ENCODE results near the gene ALDH1L1. TPM values are rescaled to one million over a fixed set of nuclear protein-coding genes. Genes with fewer than 3 reads are reported as not detected.

Gene ALDH1L1
- total RNA-seq, 4 donors from 2014 or later, result 2.3 to 8.1 (median 6.0) TPM

DNA sequence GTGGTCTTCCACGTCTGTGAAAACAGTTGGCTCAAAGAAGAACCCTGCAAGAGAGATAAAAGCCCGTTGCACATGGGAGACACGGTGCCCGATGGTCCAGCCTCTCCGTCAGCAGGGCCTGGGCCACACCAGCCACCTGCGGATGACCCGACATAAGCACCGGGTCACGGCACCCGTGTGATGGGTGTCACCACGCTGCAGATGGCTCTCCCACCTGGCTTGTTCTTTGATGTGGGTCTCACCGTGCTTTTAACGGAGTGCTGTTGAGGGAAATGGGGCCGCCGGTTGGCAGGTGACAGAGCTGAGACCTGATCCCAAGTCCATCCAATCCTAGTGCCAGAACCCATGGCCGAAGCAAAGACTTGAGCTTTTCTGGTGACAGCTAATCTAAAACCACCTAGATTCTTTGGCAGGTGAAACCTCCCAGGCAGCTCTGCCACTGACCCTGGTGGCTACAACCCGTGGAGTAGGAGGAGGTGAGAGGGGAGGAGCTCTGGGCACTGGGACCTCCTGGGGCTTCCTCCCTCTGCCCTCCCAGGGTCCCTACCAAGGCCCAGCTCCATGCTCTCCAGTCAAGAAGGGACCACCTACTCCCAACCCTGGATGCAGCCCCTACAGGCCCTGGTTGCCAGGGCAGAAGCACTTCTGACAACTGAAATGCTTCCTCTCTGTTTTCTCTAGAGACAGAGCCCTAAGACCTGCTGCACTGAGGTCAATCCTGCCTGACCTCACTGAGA lies 73.0 kb downstream of the ALDH1L1 start:
- TF ChIP-seq POLR2A (IDR thresholded peaks at IDR 0.05), result no peak
- intact Hi-C loops (cut with DNase I; ENCODE audit: low total_unique reads), result no loop called here
- no peak overlapping the region for H3K4me3 ChIP-seq (ENCODE audit: low read depth, poor library complexity, severe bottlenecking)
- 86 to 90% methylated on average over 16 to 17 of the region's 17 CpGs for WGBS, 2 donors
- peak in 1 of 2 donors; percentile 76 for DNase-seq (ENCODE audit: low spot score in 2 of 2)

DNA sequence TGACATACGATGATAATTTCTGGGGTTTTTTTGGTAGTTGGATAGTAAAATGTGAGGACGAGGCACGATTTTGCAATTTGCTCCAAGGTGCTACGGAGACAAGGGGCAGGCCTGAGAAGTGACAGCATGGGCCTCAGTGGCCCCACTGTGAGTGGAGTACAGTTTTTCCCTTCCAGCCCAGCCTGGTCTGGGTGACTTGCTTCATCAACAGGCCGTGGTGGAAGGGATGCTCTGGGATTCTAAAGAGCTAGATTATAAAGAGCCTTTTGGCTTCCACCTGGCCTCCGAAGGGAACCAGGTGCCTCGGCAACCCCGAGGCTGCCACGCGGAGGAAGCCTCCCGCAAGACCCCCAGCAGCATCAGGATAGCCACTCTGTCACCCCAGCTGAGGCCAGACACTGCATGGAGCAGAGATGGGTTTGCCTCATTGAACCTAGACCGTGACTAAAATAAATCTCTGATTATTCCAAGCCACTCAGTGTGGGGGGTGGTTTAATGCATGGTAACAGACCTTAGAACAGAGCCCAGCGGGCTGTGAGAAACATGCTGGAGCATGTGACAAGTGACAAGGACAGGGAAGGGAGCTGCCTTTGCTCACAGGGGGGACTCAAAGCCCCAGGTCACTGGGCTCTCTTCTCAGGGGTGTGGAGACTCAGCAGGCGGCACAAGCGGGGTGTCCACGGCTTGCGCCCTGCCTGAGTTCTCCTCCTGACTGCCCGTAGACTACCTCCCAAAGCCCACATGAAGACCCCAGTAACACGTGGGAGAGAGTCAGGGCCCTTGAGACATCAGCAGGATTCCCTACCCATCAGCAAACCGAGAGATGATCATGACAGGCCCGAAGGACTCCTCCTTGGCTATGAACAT lies 73.8 kb downstream of the ALDH1L1 start:
- peak in 1 of 2 donors; percentile 70 for DNase-seq (ENCODE audit: low spot score in 2 of 2)
- H3K4me3 ChIP-seq (ENCODE audit: low read depth, poor library complexity, severe bottlenecking), result no peak overlapping the region
- intact Hi-C loops (cut with DNase I; ENCODE audit: low total_unique reads), result no loop called here
- 92% methylated on average over 17 to 21 of the region's 21 CpGs for WGBS, 2 donors
- TF ChIP-seq POLR2A (IDR thresholded peaks at IDR 0.05), result no peak

DNA sequence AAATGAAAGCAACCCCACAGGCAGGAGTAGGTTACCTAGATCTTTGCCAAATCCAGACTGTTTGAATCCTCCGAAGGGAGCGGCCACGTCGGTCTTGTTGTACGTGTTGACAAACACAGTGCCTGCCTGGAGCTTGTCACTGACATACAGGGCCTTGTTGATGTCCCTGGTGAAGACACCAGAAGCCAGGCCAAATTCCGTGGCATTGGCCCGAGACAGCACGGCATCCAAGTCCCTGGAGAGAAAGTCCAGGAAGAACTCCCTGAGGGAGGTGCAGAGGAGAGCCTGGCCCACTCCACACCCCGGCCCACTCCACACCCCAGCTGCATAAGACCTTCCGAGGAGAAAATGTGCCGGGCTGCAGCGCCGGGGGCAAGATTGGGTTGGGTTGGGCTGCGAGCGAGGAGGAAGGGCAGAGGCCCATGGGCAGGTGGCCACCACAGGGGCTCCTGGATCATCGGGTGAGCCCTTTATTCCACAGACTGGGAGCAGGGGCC lies 74.6 kb downstream of the ALDH1L1 start:
- WGBS, 2 donors, result 92 to 93% methylated on average over 16 of the region's 16 CpGs
- DNase-seq (ENCODE audit: low spot score in 2 of 2), result peak in 1 of 2 donors; percentile 74
- intact Hi-C loops (cut with DNase I; ENCODE audit: low total_unique reads), result no loop called here
- no peak overlapping the region for H3K4me3 ChIP-seq (ENCODE audit: low read depth, poor library complexity, severe bottlenecking)
- TF ChIP-seq, protein P1, sequence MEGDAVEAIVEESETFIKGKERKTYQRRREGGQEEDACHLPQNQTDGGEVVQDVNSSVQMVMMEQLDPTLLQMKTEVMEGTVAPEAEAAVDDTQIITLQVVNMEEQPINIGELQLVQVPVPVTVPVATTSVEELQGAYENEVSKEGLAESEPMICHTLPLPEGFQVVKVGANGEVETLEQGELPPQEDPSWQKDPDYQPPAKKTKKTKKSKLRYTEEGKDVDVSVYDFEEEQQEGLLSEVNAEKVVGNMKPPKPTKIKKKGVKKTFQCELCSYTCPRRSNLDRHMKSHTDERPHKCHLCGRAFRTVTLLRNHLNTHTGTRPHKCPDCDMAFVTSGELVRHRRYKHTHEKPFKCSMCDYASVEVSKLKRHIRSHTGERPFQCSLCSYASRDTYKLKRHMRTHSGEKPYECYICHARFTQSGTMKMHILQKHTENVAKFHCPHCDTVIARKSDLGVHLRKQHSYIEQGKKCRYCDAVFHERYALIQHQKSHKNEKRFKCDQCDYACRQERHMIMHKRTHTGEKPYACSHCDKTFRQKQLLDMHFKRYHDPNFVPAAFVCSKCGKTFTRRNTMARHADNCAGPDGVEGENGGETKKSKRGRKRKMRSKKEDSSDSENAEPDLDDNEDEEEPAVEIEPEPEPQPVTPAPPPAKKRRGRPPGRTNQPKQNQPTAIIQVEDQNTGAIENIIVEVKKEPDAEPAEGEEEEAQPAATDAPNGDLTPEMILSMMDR (IDR thresholded peaks at IDR 0.05), result no peak
- no peak for TF ChIP-seq POLR2A (IDR thresholded peaks at IDR 0.05)

DNA sequence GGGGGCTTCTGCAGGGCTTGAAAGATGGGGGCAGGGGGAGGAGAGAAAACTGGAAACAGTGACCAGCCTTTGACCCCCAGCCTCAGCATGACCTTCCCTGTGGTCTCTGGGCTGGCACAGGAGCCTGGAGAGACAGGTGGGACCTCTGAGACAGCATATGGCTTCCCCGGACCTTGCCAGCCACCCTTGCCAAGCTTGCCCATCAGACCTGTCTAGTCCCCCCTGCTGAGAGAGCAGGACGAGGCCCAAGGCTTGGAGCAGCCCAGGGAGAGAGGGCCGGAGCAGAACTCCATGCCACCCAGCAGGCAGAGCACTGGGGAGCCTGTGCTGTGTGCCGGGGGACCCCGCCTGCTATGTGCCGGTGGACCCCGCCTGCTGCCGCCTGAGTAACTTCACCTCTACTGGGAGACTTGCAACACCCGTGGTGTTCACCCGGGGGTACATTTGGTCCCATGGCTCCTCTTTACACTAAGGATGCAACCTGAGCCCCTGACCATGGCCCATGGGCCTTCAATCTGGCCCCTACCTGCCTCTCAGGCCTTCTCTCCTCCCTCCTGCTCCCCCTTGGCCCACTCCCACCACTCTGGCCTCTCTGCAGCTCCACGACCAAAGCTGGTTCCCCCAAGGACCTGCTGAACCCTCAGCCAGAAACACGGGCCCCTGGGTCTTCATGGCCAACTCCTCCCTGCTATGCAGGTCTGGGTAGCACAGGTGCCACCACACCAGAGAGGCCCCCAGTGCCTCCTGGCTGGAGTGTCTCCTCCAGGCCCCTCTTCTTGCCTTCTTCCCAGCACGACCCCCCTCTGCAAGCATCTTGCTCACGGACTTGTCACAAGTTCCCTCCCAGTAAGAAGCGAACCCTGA lies 75.4 kb downstream of the ALDH1L1 start:
- 96% methylated on average over 14 to 15 of the region's 15 CpGs for WGBS, 2 donors
- peak; percentile 7 to 61 for DNase-seq (ENCODE audit: low spot score in 2 of 2)
- TF ChIP-seq, protein P1 (IDR thresholded peaks at IDR 0.05), result no peak
- TF ChIP-seq POLR2A (IDR thresholded peaks at IDR 0.05), result no peak
- H3K4me3 ChIP-seq (ENCODE audit: low read depth, poor library complexity, severe bottlenecking), result no peak overlapping the region
- intact Hi-C loops (cut with DNase I; ENCODE audit: low total_unique reads), result no loop called here

DNA sequence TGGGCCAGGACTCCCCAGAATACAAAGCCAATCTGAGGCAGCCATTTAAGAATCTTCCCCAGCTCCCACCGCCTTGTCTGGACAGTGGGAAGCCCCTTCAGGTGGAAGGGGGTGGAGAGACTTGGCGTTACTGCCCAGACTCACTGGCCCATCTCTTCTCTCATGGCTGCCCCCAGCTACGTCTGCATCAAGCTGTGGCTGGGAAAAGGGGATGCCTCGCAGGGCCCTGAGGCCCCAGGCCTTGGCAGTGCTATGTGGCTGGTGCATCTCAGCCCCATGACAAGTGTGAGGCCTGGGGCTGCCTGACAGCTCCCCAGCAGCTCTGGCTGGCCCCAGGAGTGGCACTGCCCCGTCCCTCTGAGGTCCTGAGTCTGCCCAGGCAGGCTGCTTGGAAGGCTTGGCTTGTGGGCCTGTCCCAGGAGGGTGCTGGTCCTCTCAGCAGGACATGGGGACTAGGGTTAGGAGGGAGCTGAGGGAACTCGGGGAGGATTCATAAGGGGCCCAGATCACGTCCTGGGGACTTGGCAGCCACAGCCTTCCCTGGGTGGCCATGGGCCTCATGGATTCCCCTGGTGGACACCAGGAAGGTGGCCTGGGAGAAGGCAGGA lies 76.3 kb downstream of the ALDH1L1 start:
- H3K4me3 ChIP-seq (ENCODE audit: low read depth, poor library complexity, severe bottlenecking), result no peak overlapping the region
- no peak for TF ChIP-seq POLR2A (IDR thresholded peaks at IDR 0.05)
- TF ChIP-seq, protein P1 (IDR thresholded peaks at IDR 0.05), result no peak
- 92 to 95% methylated on average over 7 of the region's 7 CpGs for WGBS, 2 donors
- intact Hi-C loops (cut with DNase I; ENCODE audit: low total_unique reads), result no loop called here
- DNase-seq (ENCODE audit: low spot score in 2 of 2), result peak in 1 of 2 donors; percentile 81
